Mammary epithelial cell (primary cell): ENCODE results near the gene SLC10A3.
"Not testable (repeated sequence)": the region's sequence is repeated elsewhere in the genome, so short reads cannot be mapped to it uniquely, and the experiment has no call there.

Experiments
- CTCF ChIP-seq, 2 donors: IDR thresholded peaks in 1 of 2; conservative IDR thresholded peaks in 1 of 2; 2 replicates each; pipeline ENCODE4 v1.5.1; 2011 to 2012; ENCODE audit warnings: inconsistent platforms in 2 of 2, low read length in 2 of 2, mild to moderate bottlenecking in 2 of 2, control low read depth in 1 of 2, low read depth in 1 of 2; ENCODE audit not compliant: insufficient read depth in 1 of 2; ENCODE audit errors: extremely low read depth in 1 of 2
- EZH2 ChIP-seq: IDR thresholded peaks from 2 replicates; pipeline ENCODE4 v1.6.1; 2012; ENCODE audit warnings: low read length, inconsistent platforms, borderline replicate concordance

GRCh38 chrX:154496591-154497137, 6.2 kb upstream of the SLC10A3 start:
- not testable (repeated sequence) for TF ChIP-seq CTCF (conservative IDR thresholded peaks at IDR 0.05 in 1 of 2, IDR thresholded peaks at IDR 0.05 in 1 of 2; ENCODE audit: extremely low read depth in 1 of 2, insufficient read depth in 1 of 2, low read depth in 1 of 2, low read length in 2 of 2); EZH2
